Retinal pigment epithelial cell (primary cell): Measurements from ENCODE around the gene LUZP1.

Source experiments
- DNase-seq: peaks from one replicate; pipeline ENCODE4 v3.0.0-alpha.2; 2010; ENCODE audit warnings: low read depth
- H3K4me3 ChIP-seq: 2 replicates; pipeline ENCODE4 v1.5.1; 2011; ENCODE audit warnings: mild to moderate bottlenecking, low read length, control low read depth, moderate library complexity
- CTCF ChIP-seq: conservative IDR thresholded peaks from 2 replicates; pipeline ENCODE4 v1.5.1; 2011; ENCODE audit warnings: low read depth, low read length, control low read depth, inconsistent platforms

The LUZP1 gene

GRCh38 chr1:23188434-23188884 lies 19.8 kb upstream of the LUZP1 start:
- TF ChIP-seq CTCF = no peak
- H3K4me3 ChIP-seq = no peak overlapping the region
- DNase-seq = no peak

- DNase-seq = no peak
- no peak overlapping the region for H3K4me3 ChIP-seq
- TF ChIP-seq CTCF = no peak
Observed at GRCh38 chr1:23187637-23188036, 19.0 kb upstream of the LUZP1 start.

GRCh38 chr1:23185381-23185780 lies 16.7 kb upstream of the LUZP1 start:
- no peak for TF ChIP-seq CTCF
- DNase-seq = no peak

GRCh38 chr1:23184212-23184934 lies 15.7 kb upstream of the LUZP1 start:
- peak; percentile 57 for TF ChIP-seq CTCF
- DNase-seq = no peak
- H3K4me3 ChIP-seq = peak overlapping the region; percentile 34

More at GRCh38 chr1:23185381-23185780, 16.7 kb upstream of the LUZP1 start:
- H3K4me3 ChIP-seq = no peak overlapping the region

- TF ChIP-seq CTCF = no peak
- no peak for DNase-seq
- H3K4me3 ChIP-seq = no peak overlapping the region
Observed at GRCh38 chr1:23179862-23180261, 11.2 kb upstream of the LUZP1 start.

GRCh38 chr1:23178950-23179349 lies 10.3 kb upstream of the LUZP1 start:
- no peak overlapping the region for H3K4me3 ChIP-seq
- peak; percentile 52 for TF ChIP-seq CTCF
- no peak for DNase-seq

GRCh38 chr1:23178414-23178813 lies 9.8 kb upstream of the LUZP1 start:
- DNase-seq = no peak
- H3K4me3 ChIP-seq = no peak overlapping the region

More at GRCh38 chr1:23178414-23178813, 9.8 kb upstream of the LUZP1 start:
- no peak for TF ChIP-seq CTCF
